ENCODE data around the gene PRSS57.

- TF ChIP-seq POLR2AphosphoS5 (IDR thresholded peaks at IDR 0.05; ENCODE audit: borderline replicate concordance, low read depth, low read length) (no peak; the same call in 1 of the 2 replicates), EZH2 (IDR thresholded peaks at IDR 0.05) (no peak), FOXP2 (optimal IDR thresholded peaks at IDR 0.05; ENCODE audit: control extremely low read depth, extremely low read length, insufficient read depth) (no peak)
Measured at GRCh38 chr19:646779-647565, 48.3 kb downstream of the PRSS57 start.
